Ishikawa (cell line): ENCODE measurements around the gene MUL1.

ENCODE experiments used
- CREB1 ChIP-seq: IDR thresholded peaks from 2 replicates; pipeline ENCODE4 v1.6.1; 2012; ENCODE audit warnings: low read depth
- EGR1 ChIP-seq: IDR thresholded peaks from 2 replicates; pipeline ENCODE4 v1.6.1; 2012
- EP300 ChIP-seq: IDR thresholded peaks from 2 replicates; pipeline ENCODE4 v1.6.1; 2012; ENCODE audit warnings: borderline replicate concordance
- FOXM1 ChIP-seq: IDR thresholded peaks from 2 replicates; pipeline ENCODE4 v1.6.1; 2012; ENCODE audit warnings: low read depth, borderline replicate concordance
- NFIC ChIP-seq: IDR thresholded peaks from 2 replicates; pipeline ENCODE4 v1.6.1; 2012
- RAD21 ChIP-seq: IDR thresholded peaks from 2 replicates; pipeline ENCODE4 v1.6.1; 2012; ENCODE audit warnings: low read depth
- TAF1 ChIP-seq: IDR thresholded peaks from 2 replicates; pipeline ENCODE4 v1.6.1; 2012; ENCODE audit warnings: low read depth, mild to moderate bottlenecking
- TCF12 ChIP-seq: IDR thresholded peaks from 2 replicates; pipeline ENCODE4 v1.6.1; 2012; ENCODE audit warnings: low read depth
- TEAD4 ChIP-seq: IDR thresholded peaks from 2 replicates; pipeline ENCODE4 v1.6.1; 2012
- ZBTB7A ChIP-seq: IDR thresholded peaks from 2 replicates; pipeline ENCODE4 v1.6.1; 2012; ENCODE audit warnings: low read depth
- TF ChIP-seq, protein P1 (sequence below): IDR thresholded peaks from 2 replicates; pipeline ENCODE4 v1.6.1; 2012; ENCODE audit warnings: low read depth, mild to moderate bottlenecking
- TF ChIP-seq, protein P2 (sequence below): IDR thresholded peaks from 2 replicates; pipeline ENCODE4 v1.6.1; 2012

GRCh38 chr1:20487236-20487590, 20.7 kb downstream of the MUL1 start:
- TF ChIP-seq EP300, result no peak
- TF ChIP-seq TAF1, result no peak
- no peak for TF ChIP-seq CREB1
- TF ChIP-seq RAD21, result no peak
- TF ChIP-seq, protein P1, sequence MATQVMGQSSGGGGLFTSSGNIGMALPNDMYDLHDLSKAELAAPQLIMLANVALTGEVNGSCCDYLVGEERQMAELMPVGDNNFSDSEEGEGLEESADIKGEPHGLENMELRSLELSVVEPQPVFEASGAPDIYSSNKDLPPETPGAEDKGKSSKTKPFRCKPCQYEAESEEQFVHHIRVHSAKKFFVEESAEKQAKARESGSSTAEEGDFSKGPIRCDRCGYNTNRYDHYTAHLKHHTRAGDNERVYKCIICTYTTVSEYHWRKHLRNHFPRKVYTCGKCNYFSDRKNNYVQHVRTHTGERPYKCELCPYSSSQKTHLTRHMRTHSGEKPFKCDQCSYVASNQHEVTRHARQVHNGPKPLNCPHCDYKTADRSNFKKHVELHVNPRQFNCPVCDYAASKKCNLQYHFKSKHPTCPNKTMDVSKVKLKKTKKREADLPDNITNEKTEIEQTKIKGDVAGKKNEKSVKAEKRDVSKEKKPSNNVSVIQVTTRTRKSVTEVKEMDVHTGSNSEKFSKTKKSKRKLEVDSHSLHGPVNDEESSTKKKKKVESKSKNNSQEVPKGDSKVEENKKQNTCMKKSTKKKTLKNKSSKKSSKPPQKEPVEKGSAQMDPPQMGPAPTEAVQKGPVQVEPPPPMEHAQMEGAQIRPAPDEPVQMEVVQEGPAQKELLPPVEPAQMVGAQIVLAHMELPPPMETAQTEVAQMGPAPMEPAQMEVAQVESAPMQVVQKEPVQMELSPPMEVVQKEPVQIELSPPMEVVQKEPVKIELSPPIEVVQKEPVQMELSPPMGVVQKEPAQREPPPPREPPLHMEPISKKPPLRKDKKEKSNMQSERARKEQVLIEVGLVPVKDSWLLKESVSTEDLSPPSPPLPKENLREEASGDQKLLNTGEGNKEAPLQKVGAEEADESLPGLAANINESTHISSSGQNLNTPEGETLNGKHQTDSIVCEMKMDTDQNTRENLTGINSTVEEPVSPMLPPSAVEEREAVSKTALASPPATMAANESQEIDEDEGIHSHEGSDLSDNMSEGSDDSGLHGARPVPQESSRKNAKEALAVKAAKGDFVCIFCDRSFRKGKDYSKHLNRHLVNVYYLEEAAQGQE, result no peak
- TF ChIP-seq, protein P2, sequence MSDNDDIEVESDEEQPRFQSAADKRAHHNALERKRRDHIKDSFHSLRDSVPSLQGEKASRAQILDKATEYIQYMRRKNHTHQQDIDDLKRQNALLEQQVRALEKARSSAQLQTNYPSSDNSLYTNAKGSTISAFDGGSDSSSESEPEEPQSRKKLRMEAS, result no peak
- TF ChIP-seq TEAD4, result no peak
- TF ChIP-seq ZBTB7A, result no peak
- no peak for TF ChIP-seq FOXM1
- no peak for TF ChIP-seq NFIC
- TF ChIP-seq EGR1, result no peak
- TF ChIP-seq TCF12, result no peak
